B cell (primary cell): ENCODE measurements around the gene CSMD2. TPM values are rescaled to one million over a fixed set of nuclear protein-coding genes. Genes with fewer than 3 reads are reported as not detected.

Experiments used
- ATAC-seq: fragments of 200-7000 bp; cut with Tn5 transposase; one replicate; pipeline ENCODE4 v1.10.0; 2021; ENCODE audit warnings: low read depth, mild to moderate bottlenecking, moderate number of reproducible peaks, moderate library complexity
- CTCF ChIA-PET: fragments of 350-600 bp; sonication (Branson Sonifier 250); formaldehyde crosslinking; loops from one replicate; lab custom pipeline; 2021; ENCODE audit warnings: antibody characterized with exemption, inconsistent platforms; lab: Charles Lee
- POLR2A ChIA-PET: fragments of 350-600 bp; sonication (Branson Sonifier 250); formaldehyde crosslinking; loops from one replicate; lab custom pipeline; 2021; ENCODE audit warnings: antibody characterized with exemption; lab: Charles Lee
- DNase-seq: peaks from one replicate; pipeline ENCODE4 v3.0.0; 2013
- H2AFZ ChIP-seq: 2 replicates; pipeline ENCODE4 v1.6.1; 2012; ENCODE audit warnings: mild to moderate bottlenecking, low read depth, low read length; ENCODE audit not compliant: insufficient read depth, poor library complexity, severe bottlenecking
- H3K27ac ChIP-seq, 2 donors: 1 replicate in 1 of 2; 2 replicates in 1 of 2; pipeline ENCODE4 v1.5.1; 2012 to 2013; ENCODE audit warnings: low read length in 2 of 2, mild to moderate bottlenecking in 2 of 2, moderate library complexity in 1 of 2
- H3K27me3 ChIP-seq, 4 experiments: fragments of 200-600 bp in 1 of 4; sonication (generic) in 1 of 4; replicated peaks in 1 of 4; 1 replicate in 2 of 4; 2 replicates in 2 of 4; pipeline versions ENCODE4 v1.6.1 to v1.7.0; 2013 to 2016; ENCODE audit warnings: low read length in 3 of 4, mild to moderate bottlenecking in 2 of 4, mixed read lengths in 1 of 4, moderate library complexity in 1 of 4; ENCODE audit not compliant: insufficient read depth in 4 of 4, control insufficient read depth in 3 of 4; ENCODE audit errors: control extremely low read depth in 1 of 4
- H3K36me3 ChIP-seq, 2 experiments: replicated peaks in 1 of 2; 1 replicate in 1 of 2; 2 replicates in 1 of 2; pipeline versions ENCODE4 v1.6.1 to v1.7.1; 2013; ENCODE audit warnings: low read length in 1 of 2; ENCODE audit not compliant: insufficient read depth in 2 of 2, control insufficient read depth in 1 of 2; ENCODE audit errors: control extremely low read depth in 1 of 2, extremely low read depth in 1 of 2
- H3K4me1 ChIP-seq, 2 donors: fragments of 200-600 bp in 1 of 2; sonication (generic) in 1 of 2; 1 replicate in 1 of 2; 2 replicates in 1 of 2; pipeline versions ENCODE4 v1.5.1 to v1.6.1; 2013 to 2017; ENCODE audit warnings: low read length in 2 of 2; ENCODE audit not compliant: control insufficient read depth in 2 of 2, insufficient read depth in 2 of 2
- H3K4me2 ChIP-seq: replicated peaks from 2 replicates; pipeline ENCODE3; 2012; ENCODE audit warnings: mild to moderate bottlenecking, low read depth, low read length; ENCODE audit not compliant: poor library complexity, severe bottlenecking
- H3K4me3 ChIP-seq, 5 experiments: fragments of 200-600 bp in 1 of 5; sonication (generic) in 1 of 5; 1 replicate in 3 of 5; 2 replicates in 2 of 5; pipeline versions ENCODE4 v1.5.1 to v1.7.0; 2011 to 2016; ENCODE audit warnings: low read length in 4 of 5, mild to moderate bottlenecking in 4 of 5, low read depth in 2 of 5, control low read depth in 1 of 5, moderate library complexity in 1 of 5; ENCODE audit not compliant: insufficient read depth in 1 of 5; ENCODE audit errors: control extremely low read depth in 1 of 5, extremely low read depth in 1 of 5
- H3K79me2 ChIP-seq: fragments of 200-600 bp; sonication (generic); one replicate; pipeline ENCODE4 v1.6.0; 2016; ENCODE audit warnings: low read length; ENCODE audit not compliant: control insufficient read depth, insufficient read depth
- H3K9ac ChIP-seq: fragments of 200-600 bp; sonication (generic); 2 replicates; pipeline ENCODE4 v1.6.1; 2017; ENCODE audit warnings: mild to moderate bottlenecking, low read length, moderate library complexity
- H3K9me3 ChIP-seq, 3 donors: one replicate each; pipeline versions ENCODE4 v1.6.1 to v1.7.1; 2013; ENCODE audit warnings: low read length in 2 of 3; ENCODE audit not compliant: control insufficient read depth in 2 of 3, insufficient read depth in 1 of 3; ENCODE audit errors: control extremely low read depth in 1 of 3
- H4K20me1 ChIP-seq: 2 replicates; pipeline ENCODE4 v1.6.0; 2012; ENCODE audit warnings: mild to moderate bottlenecking, low read length; ENCODE audit not compliant: insufficient read depth, control insufficient read depth, poor library complexity, severe bottlenecking
- H3K27ac Mint-ChIP-seq: one replicate; pipeline ENCODE4 v1.8.0; 2021; ENCODE audit warnings: mixed read lengths
- H3K27me3 Mint-ChIP-seq: one replicate; pipeline ENCODE4 v1.8.0; 2021; ENCODE audit warnings: mixed read lengths
- H3K4me1 Mint-ChIP-seq: one replicate; pipeline ENCODE4 v1.8.0; 2021; ENCODE audit warnings: mixed read lengths
- H3K4me3 Mint-ChIP-seq: one replicate; pipeline ENCODE4 v1.8.0; 2021; ENCODE audit warnings: mixed read lengths
- H3K9me3 Mint-ChIP-seq: one replicate; pipeline ENCODE4 v1.8.0; 2022; ENCODE audit warnings: mixed read lengths; ENCODE audit not compliant: insufficient read depth
- CTCF ChIP-seq: fragments of 200-600 bp; IDR thresholded peaks from one replicate; pipeline ENCODE4 v1.8.0; 2022; ENCODE audit warnings: antibody characterized with exemption, mild to moderate bottlenecking
- EZH2 ChIP-seq: IDR thresholded peaks from 2 replicates; pipeline ENCODE4 v1.6.1; 2012; ENCODE audit warnings: borderline replicate concordance, low read depth, mild to moderate bottlenecking, moderate library complexity, low read length; ENCODE audit not compliant: insufficient read depth, poor library complexity, severe bottlenecking
- WGBS: methylation state at CpG from one replicate; pipeline ENCODE4 v1.1.5; 2013; ENCODE audit warnings: missing lambda C conversion rate; ENCODE audit not compliant: insufficient coverage; 5-methylcytosine and 5-hydroxymethylcytosine counted together
- intact Hi-C: fragments of 100-400 bp; cut with micrococcal nuclease; formaldehyde crosslinking; loops from one replicate; pipeline ENCODE4 v1.10.0; 2022
- polyA plus RNA-seq: library from polyadenylated mRNA; depleted of rRNA; stranded (reverse); fragments of >200 nt; gene quantifications from 2 replicates; pipeline ENCODE4 v1.2.3, GENCODE V29; 2012
- total RNA-seq, 2 donors: library from RNA; stranded (reverse); fragments of 120-200 nt in 1 of 2; gene quantifications; 1 replicate in 1 of 2; 2 replicates in 1 of 2; pipeline versions ENCODE4 v1.2.3 to v1.2.4, GENCODE V29; 2013 to 2022

CSMD2 gene
- total and polyA plus RNA-seq, 2 donors (not counting 1 experiment from before 2014, with no cell fraction given), result not detected

- ATAC-seq (no peak), DNase-seq (no peak)
- Mint-ChIP-seq H3K9me3 (no peaks in the 10 kb centered on the region), H3K27ac (no peak overlapping the region), H3K4me3 (no peak overlapping the region), H3K4me1 (no peaks in the 10 kb centered on the region), H3K27me3 (peaks cover 27% of the 10 kb centered on the region)
- Histone ChIP-seq H3K4me1 (no peaks in the 10 kb centered on the region), H3K36me3 (no peaks in the 10 kb centered on the region), H2AFZ (no peak overlapping the region), H3K4me3 (no peak overlapping the region), H3K9me3 (peaks cover 0 to 5% (median 1%) of the 10 kb centered on the region in 3 donors), H3K27me3 (peaks cover 0 to 2% (median 0%) of the 10 kb centered on the region in 4 experiments), H3K79me2 (no peaks in the 10 kb centered on the region), H4K20me1 (no peaks in the 10 kb centered on the region), H3K4me2 (no peak overlapping the region), H3K9ac (no peak overlapping the region), H3K27ac (no peak overlapping the region)
- no CpG with 5 or more reads among the region's 1 CpG for whole genome bisulfite sequencing
- POLR2A ChIA-PET, result no interaction called here
- intact Hi-C loops, result no loop called here
- no peak for TF ChIP-seq EZH2
- TF ChIP-seq CTCF, result no peak
- CTCF ChIA-PET, result no interaction called here
Observed at GRCh38 chr1:33696311-33696710, 468.7 kb downstream of the CSMD2 start.

GRCh38 chr1:33692206-33693188 is 472.5 kb downstream of the CSMD2 start:
- WGBS, result 93% methylated on average over 7 of the region's 7 CpGs
- ChIA-PET CTCF (no interaction called here), POLR2A (no interaction called here)
- Mint-ChIP-seq H3K4me3 (no peak overlapping the region), H3K4me1 (no peaks in the 10 kb centered on the region), H3K27me3 (peaks cover 18% of the 10 kb centered on the region), H3K27ac (no peak overlapping the region), H3K9me3 (no peaks in the 10 kb centered on the region)
- no peak overlapping the region for H3K27ac ChIP-seq
- no peak overlapping the region for H3K9ac ChIP-seq
- intact Hi-C loops, result no loop called here
- ATAC-seq (no peak), DNase-seq (no peak)
- H3K4me3 ChIP-seq, result no peak overlapping the region
- no peaks in the 10 kb centered on the region for H3K9me3 ChIP-seq
- H3K27me3 ChIP-seq, result peaks cover 0 to 2% (median 0%) of the 10 kb centered on the region in 4 experiments
- H3K4me2 ChIP-seq, result no peak overlapping the region
- no peaks in the 10 kb centered on the region for H3K36me3 ChIP-seq
- H4K20me1 ChIP-seq, result no peaks in the 10 kb centered on the region
- H3K79me2 ChIP-seq, result no peaks in the 10 kb centered on the region
- no peaks in the 10 kb centered on the region for H3K4me1 ChIP-seq
- H2AFZ ChIP-seq, result no peak overlapping the region
- TF ChIP-seq EZH2 (no peak), CTCF (no peak)
